Measurements from ENCODE around the gene AEN. TPM values are rescaled to one million over a fixed set of nuclear protein-coding genes. Genes with fewer than 3 reads are reported as not detected.

Gene AEN
- total RNA-seq, 4 donors from 2014 or later, result 4.7 to 10.9 (median 5.8) TPM

DNA sequence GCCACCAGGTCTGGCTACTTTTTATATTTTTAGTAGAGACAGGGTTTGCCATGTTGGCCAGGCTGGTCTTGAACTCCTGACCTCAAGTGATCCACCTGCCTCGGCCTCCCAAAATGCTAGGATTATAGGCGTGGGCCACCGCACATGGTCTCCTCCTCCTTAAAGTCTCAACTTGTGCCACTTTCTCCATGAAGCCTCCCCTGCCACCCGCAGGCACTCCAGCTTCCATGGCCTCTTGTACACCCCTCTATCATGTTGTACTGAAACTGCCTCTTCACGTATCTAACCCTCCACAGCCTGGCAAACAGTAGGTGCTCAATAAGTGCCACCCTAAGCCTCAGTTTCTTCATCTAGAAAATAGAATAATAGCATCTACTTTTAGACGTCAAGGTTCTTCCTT lies 57.6 kb downstream of the AEN start:
- TF ChIP-seq, protein P1, sequence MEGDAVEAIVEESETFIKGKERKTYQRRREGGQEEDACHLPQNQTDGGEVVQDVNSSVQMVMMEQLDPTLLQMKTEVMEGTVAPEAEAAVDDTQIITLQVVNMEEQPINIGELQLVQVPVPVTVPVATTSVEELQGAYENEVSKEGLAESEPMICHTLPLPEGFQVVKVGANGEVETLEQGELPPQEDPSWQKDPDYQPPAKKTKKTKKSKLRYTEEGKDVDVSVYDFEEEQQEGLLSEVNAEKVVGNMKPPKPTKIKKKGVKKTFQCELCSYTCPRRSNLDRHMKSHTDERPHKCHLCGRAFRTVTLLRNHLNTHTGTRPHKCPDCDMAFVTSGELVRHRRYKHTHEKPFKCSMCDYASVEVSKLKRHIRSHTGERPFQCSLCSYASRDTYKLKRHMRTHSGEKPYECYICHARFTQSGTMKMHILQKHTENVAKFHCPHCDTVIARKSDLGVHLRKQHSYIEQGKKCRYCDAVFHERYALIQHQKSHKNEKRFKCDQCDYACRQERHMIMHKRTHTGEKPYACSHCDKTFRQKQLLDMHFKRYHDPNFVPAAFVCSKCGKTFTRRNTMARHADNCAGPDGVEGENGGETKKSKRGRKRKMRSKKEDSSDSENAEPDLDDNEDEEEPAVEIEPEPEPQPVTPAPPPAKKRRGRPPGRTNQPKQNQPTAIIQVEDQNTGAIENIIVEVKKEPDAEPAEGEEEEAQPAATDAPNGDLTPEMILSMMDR (IDR thresholded peaks at IDR 0.05; ENCODE audit: low read depth), result no peak

DNA sequence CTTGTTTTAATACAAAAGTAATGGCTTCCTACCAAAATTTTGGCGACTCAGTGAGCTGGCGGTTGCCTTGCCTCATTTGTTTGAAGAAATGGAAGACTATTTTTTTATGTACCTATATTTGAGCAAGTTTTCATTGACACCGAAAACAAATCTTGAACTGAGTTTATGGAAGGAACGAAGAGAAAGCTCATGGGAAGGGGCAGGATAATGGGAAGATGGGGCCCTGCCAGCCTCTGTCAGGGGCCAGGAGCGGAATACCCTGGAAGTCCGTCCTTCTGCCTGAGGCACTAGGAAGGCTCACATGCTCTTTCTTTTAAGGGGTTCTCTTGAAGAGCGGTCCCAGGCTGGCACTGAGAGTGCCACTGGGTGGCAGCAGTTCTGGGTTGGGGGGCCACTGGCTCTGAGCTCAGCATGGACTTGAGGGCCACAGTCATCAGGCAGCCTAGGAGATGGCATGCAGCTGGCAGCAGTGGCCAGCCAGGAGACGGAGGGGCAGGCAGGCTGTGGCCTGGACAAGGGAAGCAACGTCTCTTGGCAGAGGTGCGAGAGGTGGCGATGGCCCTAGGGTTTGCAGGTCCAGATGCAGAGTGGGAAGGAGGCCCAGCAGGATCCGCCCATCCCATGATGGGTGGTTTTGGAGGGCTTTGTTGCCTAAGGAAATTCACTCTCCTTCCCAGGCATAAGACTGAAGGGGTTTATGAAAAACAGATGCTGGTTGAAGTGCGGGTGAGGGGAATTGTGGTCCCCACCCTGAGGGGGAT lies 59.3 kb downstream of the AEN start:
- TF ChIP-seq, protein P1 (IDR thresholded peaks at IDR 0.05; ENCODE audit: low read depth), result no peak

DNA sequence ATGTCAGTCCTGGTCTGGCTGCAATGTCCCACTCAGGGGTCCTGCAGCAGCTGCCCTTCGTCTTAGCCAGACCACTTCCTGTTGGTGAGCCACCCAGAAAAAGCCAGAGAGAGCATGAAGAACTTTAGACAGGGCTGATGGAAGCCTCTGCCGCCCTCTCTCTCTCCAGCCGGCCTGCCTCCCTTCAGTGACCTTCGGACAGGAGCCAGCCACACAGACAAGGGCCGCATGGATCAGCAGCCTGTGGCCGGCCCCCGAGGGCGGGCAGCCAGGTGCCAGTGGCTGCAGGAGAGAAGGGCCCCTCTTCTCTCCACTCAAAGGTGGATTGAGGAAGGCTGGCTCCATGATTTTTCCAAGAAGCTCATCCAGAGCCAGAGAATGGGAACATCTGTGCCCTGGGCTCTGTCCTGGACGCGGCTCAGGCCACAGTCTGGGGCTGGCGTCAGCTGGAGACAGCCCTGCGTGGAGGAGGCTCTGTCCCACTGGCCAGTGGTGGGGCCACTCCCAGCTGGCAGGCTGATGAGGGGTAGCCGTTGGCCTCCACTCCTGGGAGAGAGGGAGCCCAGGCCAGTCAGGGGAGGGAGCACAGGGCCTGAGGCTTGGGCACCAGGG lies 60.6 kb downstream of the AEN start:
- TF ChIP-seq, protein P1 (IDR thresholded peaks at IDR 0.05; ENCODE audit: low read depth), result no peak

Small RNA genes lying within 50 kb of the gene (small RNA-seq; reads per million reads assigned to genes)
- not detected for gene MIR1179
- gene MIR7-2, result not detected

Other genes with a start within 250 kb of the AEN start
- 10 to 100 TPM; 18.5 to 46.5 (median 31.4) TPM for gene MRPL46, start 154.0 kb upstream of the AEN start, total RNA-seq
- 10 to 100 TPM; 28.8 to 48.0 (median 31.5) TPM for gene MRPS11, start 153.6 kb upstream of the AEN start, total RNA-seq
- gene DET1, start 74.7 kb upstream of the AEN start, total RNA-seq, result 10 to 100 TPM in 1 of 4 donors, 1 to 10 TPM in 3; 6.5 to 10.5 (median 7.0) TPM
- 10 to 100 TPM in 1 of 4 donors, 1 to 10 TPM in 3; 7.5 to 12.4 (median 9.1) TPM for gene ISG20, start 17.7 kb downstream of the AEN start, total RNA-seq
- gene ACAN, start 182.1 kb downstream of the AEN start, total RNA-seq, result not detected